Peyer's patch (tissue), 4 donors: ENCODE data around the gene CCNI2. TPM values are rescaled to one million over a fixed set of nuclear protein-coding genes. Genes with fewer than 3 reads are reported as not detected.

Experiments used
- DNase-seq, 3 donors: peaks; one replicate each; pipeline ENCODE4 v3.0.0-alpha.2; 2017 to 2019
- H3K27ac ChIP-seq, 4 donors: fragments of 200-600 bp; sonication (generic); one replicate each; pipeline ENCODE4 v1.5.1; 2016 to 2019
- H3K27me3 ChIP-seq, 2 donors: fragments of 200-600 bp; sonication (generic); one replicate each; pipeline ENCODE4 v1.5.1; 2019
- H3K36me3 ChIP-seq, 3 donors: fragments of 200-600 bp; sonication (generic); one replicate each; pipeline ENCODE4 v1.5.1; 2016 to 2019
- H3K4me1 ChIP-seq, 4 donors: fragments of 200-600 bp; sonication (generic); one replicate each; pipeline ENCODE4 v1.5.1; 2016 to 2019
- H3K4me3 ChIP-seq, 4 donors: fragments of 200-600 bp; sonication (generic); 1 replicate in 3 of 4; 2 replicates in 1 of 4; pipeline ENCODE4 v1.5.1; 2016 to 2019; ENCODE audit warnings: mild to moderate bottlenecking in 1 of 4
- H3K9me3 ChIP-seq, 4 donors: fragments of 200-600 bp; sonication (generic); one replicate each; pipeline ENCODE4 v1.5.1; 2016 to 2019; ENCODE audit warnings: mild to moderate bottlenecking in 1 of 4
- CTCF ChIP-seq, 6 experiments: fragments of 450-650 bp in 4 of 6; fragments of 200-600 bp in 2 of 6; sonication (generic) in 1 of 6; IDR thresholded peaks; one replicate each; pipeline ENCODE4 v1.5.1; 2017 to 2019; ENCODE audit warnings: antibody characterized with exemption in 6 of 6, mild to moderate bottlenecking in 3 of 6, moderate library complexity in 1 of 6
- POLR2A ChIP-seq, 2 donors: fragments of 450-650 bp; IDR thresholded peaks; one replicate each; pipeline ENCODE4 v1.5.1; 2017; ENCODE audit warnings: antibody characterized with exemption in 2 of 2, mild to moderate bottlenecking in 2 of 2, moderate library complexity in 2 of 2
- total RNA-seq, 4 donors: library from RNA; depleted of rRNA; stranded (reverse); fragments of >200 nt; gene quantifications; one replicate each; pipeline ENCODE4 v1.1.0, GENCODE V29; 2016

Gene CCNI2
- total RNA-seq, 4 donors from 2014 or later = 7.1 to 30.8 (median 11.7) TPM

DNA sequence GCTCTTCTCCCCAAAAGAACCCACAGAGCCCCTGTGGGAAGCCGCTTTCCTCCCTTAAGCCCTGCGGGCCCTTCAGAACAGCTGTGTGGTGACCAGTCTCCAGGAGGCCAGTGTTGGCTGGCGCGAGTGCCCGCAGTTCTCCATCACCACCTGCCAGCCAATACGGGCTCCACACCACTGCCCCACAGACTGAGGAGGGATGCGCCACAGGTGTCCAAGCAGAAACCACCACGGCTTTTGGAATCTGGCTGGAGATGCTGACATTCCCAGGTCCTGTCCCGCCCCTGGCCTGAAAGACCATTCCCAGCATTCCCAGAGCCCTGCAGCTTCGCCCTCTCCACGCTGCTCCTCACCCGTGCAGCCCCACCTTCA, 12.8 kb downstream of the CCNI2 start:
- TF ChIP-seq POLR2A (IDR thresholded peaks at IDR 0.05) (no peak), CTCF (IDR thresholded peaks at IDR 0.05) (no peak)
- Histone ChIP-seq H3K27me3 (no peaks in the 10 kb centered on the region), H3K9me3 (no peaks in the 10 kb centered on the region), H3K4me1 (no peaks in the 10 kb centered on the region), H3K27ac (no peak overlapping the region), H3K4me3 (no peak overlapping the region), H3K36me3 (peaks cover 0 to 73% (median 0%) of the 10 kb centered on the region in 3 donors)
- DNase-seq = peak in 1 of 3 donors; percentile 23

DNA sequence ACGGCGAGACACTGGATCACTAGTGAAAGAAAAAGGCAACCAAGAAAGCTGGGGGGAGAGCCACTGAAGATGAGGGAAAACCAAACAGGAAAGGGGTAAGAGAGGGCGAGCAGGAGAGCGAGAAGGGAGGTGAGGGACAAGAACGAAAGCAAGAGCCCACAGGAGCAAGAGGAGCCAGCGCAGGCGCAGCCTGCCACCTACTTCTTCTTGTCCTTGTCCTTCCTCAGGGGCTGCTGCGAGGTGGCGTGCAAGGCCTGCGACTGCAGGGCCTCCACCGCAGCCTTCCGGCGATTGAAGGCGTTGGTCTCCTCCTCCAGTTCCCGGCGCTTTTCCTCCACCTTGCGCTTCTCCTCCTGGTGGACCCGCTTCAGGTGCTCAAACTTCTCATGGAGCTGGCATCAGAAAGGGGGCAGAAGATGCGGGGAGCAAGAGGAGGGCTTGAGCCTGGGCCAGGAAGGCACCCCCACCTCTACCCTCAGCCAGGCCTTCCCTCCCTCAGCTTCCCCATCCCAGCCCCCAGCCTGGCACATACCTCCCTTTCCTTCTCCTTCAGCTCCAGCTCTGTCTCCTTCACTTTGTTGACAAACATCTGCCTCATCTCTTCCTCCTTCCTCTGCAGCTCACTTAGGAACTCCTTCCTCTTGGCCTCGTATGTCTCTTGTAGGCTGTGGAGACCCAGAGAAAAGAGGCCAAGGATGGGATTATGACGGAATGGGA, 13.5 kb downstream of the CCNI2 start:
- Histone ChIP-seq H3K27ac (no peak overlapping the region), H3K9me3 (no peaks in the 10 kb centered on the region), H3K27me3 (no peaks in the 10 kb centered on the region), H3K4me1 (no peaks in the 10 kb centered on the region), H3K4me3 (no peak overlapping the region), H3K36me3 (peaks cover 0 to 77% (median 0%) of the 10 kb centered on the region in 3 donors)
- peak in 1 of 3 donors; percentile 35 for DNase-seq
- no peak for TF ChIP-seq POLR2A (IDR thresholded peaks at IDR 0.05)
- no peak for TF ChIP-seq CTCF (IDR thresholded peaks at IDR 0.05)

GRCh38 chr5:132761321-132762240, 14.4 kb downstream of the CCNI2 start:
- no peaks in the 10 kb centered on the region for H3K9me3 ChIP-seq
- H3K4me1 ChIP-seq = no peaks in the 10 kb centered on the region
- H3K27ac ChIP-seq = no peak overlapping the region
- no peak for TF ChIP-seq CTCF (IDR thresholded peaks at IDR 0.05)
- no peak for TF ChIP-seq POLR2A (IDR thresholded peaks at IDR 0.05)
- DNase-seq = peak in 1 of 3 donors; percentile 38
- H3K27me3 ChIP-seq = no peaks in the 10 kb centered on the region
- H3K36me3 ChIP-seq = peaks cover 0 to 77% (median 0%) of the 10 kb centered on the region in 3 donors
- no peak overlapping the region for H3K4me3 ChIP-seq

DNA sequence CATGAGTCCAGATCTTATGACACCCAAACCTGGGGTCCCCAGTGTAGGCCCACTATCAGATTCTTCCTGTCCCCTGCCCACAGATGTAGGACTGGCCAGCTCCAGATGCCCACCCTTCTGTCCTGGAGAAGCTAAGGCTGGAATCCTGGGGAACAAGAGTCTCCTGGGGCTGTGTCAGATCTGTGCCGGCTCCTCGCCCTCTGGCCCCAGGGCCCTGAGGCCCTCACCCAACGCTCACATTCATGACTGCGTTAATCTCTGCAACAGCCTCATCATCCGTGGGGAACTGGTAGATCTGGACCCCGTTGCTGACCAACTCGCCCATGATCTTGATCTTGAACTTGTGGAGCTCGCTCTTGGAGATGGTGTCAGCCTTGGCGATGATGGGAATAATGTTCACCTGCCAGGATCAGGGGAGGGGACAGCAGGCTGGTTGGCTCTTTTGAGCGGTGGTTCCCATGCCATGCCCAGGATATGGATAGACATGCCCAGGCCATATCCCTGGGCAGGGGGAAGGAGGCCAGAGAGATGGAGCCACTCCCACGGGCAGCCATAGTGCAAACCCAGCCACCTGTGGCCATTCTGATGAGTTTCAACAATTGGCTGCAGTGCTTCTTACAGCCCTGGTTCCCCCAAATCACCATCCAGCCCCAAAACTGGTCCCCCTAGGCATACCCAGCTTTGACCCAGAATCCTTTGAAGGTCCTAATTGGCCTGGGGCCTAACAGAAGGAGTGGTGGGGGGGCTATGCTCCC, 15.2 kb downstream of the CCNI2 start:
- no peaks in the 10 kb centered on the region for H3K27me3 ChIP-seq
- no peak for TF ChIP-seq CTCF (IDR thresholded peaks at IDR 0.05)
- TF ChIP-seq POLR2A (IDR thresholded peaks at IDR 0.05) = no peak
- H3K9me3 ChIP-seq = no peaks in the 10 kb centered on the region
- H3K27ac ChIP-seq = no peak overlapping the region
- H3K4me3 ChIP-seq = no peak overlapping the region
- peak in 1 of 3 donors; percentile 14 for DNase-seq
- H3K4me1 ChIP-seq = no peaks in the 10 kb centered on the region
- peaks cover 0 to 77% (median 0%) of the 10 kb centered on the region in 3 donors for H3K36me3 ChIP-seq
